GM19351 (cell line): ENCODE measurements around the gene DOK3.
A peak's percentile ranks its signal among the peaks of the same experiment; 100 is the strongest.

ENCODE experiments used
- ATAC-seq: cut with Tn5 transposase; IDR thresholded peaks from one replicate; pipeline ENCODE4 v1.9.1; 2021; ENCODE audit warnings: mild to moderate bottlenecking, moderate library complexity; ENCODE audit not compliant: unreplicated experiment

Gene DOK3

DNA sequence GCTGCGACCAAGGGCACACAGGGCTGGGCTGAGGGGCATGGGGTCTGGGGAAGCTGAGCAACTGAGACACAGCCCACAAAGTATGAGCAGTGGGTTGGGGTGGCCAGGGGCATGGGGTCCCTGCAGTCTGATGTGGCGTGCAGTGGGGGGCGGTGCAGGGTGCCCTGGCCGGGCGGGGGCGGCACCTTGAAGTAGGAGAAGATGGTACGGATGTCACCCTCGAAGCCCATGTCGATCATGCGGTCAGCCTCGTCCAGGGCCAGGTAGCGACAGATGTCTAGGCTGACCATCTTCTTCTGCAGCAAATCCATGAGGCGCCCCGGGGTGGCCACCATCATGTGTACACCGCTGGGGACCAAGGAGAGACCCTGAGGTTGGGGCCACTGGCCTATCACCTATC is 3.9 kb upstream of the DOK3 start:
- ATAC-seq, result no peak

DNA sequence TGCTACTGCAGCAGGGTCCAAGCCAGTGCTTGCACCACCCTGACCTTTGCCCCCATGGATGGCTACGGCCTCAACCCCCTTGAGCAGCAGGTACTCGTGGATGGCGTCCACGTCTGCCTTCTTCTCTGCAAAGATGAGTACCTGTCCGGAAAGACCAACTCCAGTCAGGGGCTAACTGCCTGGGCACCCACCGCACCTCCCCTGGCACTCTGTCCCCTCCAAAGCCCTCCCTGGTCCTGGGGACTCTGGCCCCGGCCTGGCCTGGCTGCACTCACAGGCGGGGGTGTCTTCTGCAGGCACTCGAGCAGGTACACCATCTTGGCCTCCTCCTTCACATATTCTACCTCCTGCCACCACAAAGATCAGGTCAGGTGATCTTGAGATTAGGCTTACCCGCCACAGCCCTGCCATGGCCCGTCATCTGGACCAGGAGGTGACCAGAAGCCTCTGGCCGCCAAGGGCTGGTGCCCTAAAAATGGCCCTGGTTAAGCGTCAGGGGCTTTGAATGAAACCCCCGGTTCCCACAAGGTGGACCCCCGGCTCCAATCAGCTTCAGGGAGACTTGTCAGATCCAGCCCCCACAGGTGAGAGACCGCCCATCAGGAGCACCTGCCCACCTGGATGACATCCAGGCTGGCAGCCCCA is 3.2 kb upstream of the DOK3 start:
- no peak for ATAC-seq

DNA sequence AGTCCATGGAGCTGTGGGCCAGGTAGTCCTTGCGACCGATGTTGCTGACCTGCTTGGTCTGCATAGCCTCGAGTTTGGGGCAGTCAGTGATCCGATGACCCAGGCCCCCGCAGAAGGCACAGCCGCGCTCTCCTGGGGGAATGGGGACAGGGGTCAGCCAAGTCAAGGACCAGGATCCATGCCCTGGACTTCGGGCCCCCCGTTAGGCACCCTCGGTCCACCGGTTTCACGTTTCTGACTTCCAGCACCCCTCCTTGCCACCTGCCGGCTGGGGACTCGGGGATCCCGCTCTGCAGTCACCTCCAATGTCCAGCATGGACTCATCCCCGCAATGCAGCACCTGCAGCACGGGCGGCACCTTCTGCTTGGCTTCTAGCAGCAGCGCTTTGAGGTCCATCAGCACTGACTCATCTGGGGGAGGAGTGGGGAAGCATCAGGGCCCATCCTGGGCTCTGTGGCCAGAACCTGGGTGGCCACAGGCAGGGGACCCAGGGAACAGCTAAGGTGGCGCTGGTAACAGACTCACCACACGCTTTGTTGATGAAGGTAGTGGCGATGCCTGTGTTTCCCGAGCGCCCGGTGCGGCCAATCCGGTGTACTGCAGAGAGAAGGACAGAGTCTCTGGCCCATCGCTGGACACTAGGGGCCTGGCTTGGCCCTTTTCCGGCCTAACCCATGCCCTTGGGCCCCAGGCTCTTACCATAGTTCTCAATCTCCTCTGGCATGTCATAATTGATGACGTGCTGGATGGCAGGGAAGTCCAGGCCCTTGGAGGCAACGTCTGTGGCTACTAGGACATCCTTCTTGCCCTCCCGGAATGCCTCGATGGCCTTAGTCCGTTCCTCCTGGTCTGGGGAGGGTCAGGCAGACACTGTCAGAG is 2.4 kb upstream of the DOK3 start:
- no peak for ATAC-seq

DNA sequence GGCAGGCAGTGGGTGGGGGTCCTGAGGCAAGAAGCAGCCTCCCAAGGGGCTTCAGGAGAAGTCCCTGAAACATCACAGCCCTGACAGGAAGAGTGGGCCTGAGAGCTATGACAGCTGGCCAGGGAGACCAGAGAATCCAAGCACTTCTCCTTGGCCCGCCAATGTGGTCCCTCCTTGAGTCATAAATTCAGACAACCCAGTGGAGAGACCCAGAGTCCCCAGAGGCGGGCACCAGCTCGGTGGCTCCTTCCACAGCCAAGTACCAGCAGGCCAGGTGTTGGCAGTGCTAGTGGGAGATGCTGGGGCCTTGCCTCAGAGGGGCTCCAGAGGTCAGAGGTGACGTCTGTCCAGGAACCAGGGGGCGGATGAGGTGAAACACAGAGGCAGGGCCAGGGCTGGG is 1.6 kb upstream of the DOK3 start:
- ATAC-seq, result no peak

DNA sequence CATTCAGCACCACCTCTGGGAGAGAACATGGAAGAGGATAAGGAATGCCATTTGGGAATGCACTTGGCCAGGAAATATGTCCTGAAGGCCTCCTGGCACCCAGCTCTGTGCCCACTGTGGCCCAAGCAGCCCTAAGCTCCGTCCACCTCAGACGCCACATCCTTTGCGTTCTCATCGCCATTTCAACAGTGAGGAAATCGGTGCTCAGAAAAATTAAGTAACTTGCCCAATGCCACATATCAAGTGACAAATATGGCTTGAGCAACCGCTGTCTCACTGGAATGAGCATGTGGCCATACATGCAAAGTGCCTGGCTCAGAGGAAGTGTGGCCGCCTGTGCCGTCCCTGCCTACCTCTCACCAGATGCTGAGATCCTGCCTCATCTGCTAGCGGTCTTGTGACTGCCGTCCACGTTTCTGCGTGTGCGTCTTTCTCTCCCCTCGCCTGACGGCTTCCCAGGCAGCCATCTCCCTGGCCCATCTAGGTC is 984 bp upstream of the DOK3 start:
- no peak for ATAC-seq

DNA sequence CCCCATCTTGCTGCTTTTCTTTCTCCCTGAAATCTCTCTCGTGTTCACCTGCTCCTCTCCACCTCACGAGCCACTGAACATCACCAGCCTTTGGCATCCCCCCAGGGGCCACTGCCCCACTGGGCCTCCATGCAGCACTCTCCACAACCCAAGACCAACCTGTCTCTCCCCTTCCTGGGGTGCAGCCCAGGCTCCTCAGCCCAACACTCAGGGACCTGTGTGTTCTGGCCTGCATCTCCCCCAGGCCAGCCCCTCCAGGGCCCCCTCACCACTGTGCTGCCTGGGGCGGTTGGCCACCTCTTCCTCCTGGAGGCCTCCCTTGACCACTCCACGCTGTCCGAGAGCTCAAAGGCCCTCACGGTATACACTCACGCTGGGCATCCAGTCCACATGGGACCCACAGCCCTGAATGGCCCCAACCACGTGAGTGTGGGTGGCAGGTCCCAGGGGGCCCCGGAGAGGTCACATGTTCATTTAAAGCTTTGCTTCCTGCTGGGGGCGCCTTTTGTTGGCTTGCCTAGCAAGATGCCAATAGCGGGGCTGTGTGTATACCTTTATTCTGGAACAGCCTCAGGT is 453 bp upstream of the DOK3 start:
- ATAC-seq, result peak; percentile 41

DNA sequence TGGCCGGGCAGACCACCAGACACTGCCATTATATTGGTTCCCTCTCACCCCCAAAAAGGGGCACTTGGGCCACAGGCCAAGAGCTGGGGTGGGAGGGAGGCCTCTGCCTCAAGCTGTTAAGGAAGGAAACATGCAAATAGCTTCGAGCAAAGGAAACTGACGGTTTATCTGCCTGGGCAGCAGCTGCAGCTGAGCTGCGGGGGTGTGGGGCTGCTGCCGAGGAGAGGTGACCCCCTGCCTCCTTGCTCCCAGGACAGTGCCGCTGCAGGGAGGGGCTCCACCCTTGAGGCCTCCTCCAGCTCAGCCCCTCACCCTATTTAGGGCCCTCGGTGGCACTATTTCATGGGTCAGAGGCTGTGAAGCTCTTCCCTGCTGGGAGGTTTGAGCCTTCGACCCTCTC is 789 bp downstream of the DOK3 start:
- ATAC-seq, result peak; percentile 32

DNA sequence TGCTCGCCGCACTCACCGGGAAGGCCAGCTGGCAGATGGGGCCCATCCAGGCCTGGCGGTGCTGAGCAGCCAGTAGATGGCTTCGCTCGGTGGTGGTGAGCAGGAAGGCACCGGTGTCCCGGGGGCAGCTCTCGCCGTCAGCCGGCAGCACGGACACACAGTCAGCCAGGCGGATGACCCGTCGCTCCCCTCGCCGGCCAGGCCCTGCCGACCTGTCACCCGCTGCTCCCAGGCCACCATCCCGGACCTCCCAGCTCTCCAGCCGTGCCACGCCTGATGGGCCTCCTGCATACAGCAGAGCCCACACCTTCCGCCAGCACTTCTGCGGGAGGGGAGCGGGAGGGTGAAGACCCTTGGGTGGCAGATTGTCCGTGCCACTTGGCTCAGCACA is 1.4 kb downstream of the DOK3 start:
- ATAC-seq, result no peak

DNA sequence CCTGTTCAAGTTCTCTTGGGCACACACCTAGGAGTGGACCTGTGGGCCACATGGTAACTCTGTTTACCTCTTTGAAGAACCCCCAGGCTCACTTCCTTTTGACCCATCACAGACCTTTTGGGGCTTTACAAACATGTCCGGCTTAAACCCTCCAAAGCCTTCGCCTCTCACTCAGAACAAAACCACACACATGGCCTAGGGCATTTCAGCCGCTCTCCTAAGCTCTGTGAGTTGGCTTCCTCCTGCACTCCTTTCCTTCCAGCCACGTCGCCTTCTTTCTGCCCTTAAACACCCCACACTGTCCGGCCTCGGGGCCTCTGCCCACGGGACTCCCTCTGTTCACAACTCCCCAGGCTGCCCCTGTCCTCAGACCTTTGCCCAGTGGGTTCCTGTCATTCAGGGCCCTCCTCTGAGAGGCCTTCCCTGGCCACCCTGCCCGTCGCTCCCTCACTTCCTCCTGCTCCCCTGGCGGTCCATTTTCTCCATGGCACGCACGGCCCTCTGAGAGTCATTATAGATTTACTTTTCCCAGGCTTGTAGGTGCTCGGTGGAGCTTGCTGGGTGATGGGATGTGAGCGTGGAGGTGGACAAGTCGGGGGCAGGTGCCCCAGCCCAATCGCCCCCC is 1.9 kb downstream of the DOK3 start:
- no peak for ATAC-seq

DNA sequence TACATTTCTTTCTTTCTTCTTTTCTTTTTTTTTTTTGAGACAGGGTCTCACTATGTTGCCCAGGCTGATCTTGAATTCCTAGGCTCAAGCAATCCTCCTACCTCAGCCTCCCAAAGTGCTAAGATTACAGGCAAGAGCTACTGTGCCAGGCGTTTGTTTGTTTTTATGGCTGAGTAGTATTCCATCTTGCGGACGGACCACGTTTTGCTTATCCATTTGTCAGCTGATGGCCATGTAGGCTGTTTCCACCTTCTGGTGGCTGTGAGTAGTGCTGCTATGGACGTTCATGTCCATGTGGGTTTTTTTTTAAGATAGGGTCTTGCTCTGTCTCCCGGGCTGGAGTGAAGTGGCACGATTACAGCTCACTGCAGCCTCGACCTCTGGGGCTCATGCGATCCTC is 2.5 kb downstream of the DOK3 start:
- ATAC-seq, result no peak

DNA sequence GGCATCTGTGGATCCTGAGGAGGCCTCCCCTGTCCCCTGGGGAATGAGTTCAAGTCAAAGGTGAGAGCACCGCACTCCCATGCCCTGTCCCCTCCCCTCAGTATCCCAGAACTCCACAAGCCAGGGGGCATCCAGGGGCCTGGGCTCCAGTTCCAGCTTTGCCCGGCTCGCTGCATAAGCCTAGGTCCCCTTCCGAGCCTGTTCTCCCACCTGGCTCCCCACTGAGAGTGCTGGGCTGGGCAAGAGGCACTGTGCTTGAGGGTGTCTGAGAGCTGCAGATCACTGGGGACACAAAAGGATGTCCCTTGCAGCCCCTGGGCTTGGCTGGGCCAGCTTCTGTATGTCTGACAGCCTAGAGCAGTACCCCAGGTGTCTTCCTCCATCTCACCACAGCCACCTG is 4.6 kb downstream of the DOK3 start:
- ATAC-seq, result no peak

DNA sequence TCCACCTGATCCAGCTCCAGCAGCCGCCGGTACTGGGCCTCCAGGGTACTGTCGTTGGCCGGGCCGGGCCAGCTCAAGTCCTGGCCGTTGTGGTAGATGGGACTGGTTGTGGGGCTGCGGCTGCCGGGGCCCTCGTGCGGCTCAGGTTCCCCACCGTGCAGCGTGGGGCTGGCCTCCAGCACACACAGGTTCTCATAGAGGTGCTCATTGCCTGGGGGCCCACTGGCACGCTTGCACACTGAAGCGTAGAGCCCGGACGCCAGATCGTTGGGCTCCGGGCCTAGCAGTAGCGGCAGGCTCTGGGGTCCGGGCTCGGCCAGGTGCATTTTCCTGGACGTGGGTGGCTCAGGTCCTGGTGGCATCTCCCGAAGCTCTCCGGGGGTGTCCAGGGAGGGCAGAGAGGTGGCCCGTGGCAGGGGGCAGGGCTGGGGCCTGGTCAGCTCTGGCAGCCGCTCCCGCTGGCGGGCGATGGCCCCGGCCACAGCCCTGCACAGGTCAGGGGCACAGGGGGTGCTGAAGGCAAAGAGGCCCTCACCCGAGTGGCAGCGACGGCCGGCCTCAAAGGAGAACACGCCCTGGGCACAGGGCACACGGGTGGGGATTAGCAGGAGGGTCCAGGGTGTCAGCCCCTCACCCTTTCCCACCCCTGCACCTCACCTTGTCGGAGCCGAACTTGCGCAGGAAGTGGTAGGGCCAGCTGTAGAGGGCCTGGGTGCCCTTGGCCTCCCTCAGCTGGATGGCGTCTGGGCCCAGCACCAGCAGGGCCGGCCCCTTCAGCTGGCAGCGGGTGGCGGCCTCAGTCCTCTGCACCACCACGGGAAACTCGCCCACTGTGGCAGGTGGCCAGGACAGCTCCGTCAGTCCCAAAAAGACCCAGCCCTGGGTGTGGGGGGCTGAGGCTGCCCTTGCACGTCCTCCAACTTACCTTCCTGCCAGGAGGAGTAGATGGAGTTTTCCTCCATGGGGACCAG is 5.3 kb downstream of the DOK3 start:
- ATAC-seq, result no peak

DNA sequence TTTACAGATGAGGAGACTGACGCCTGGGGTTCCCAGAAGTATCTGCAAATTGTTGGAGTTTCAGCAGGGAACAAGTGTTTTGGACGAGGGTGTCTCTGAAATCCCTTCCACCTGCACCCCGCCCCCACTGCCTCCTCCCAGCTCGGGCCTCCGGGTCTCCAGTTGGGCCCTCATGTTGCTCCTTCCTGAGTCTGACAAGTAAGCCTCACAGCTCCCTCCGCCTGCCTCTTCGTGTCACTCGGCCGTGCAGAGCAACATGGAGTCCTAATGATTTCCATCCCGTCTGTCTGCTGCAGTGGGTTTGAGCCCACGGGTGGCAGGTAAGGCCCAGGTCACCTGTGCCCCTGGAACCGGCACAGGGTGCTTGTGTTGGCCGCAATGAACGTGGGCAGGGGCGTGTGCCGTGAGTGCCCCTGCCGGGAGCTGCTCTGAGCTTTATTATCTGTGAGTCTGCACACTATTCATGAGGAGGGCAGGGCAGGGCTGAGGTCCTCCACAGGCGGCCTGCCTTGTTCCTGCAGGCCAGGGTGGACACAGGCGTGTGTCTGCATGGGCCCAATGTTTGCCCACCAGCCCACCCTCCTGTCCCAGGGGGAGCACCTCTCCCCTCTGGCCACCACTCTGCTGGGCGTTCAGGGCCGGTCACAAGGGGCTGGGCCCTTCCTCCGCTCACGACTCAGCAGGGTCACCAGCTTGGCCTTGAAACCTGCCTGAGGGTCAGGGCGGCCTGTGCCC is 6.1 kb downstream of the DOK3 start:
- no peak for ATAC-seq

DNA sequence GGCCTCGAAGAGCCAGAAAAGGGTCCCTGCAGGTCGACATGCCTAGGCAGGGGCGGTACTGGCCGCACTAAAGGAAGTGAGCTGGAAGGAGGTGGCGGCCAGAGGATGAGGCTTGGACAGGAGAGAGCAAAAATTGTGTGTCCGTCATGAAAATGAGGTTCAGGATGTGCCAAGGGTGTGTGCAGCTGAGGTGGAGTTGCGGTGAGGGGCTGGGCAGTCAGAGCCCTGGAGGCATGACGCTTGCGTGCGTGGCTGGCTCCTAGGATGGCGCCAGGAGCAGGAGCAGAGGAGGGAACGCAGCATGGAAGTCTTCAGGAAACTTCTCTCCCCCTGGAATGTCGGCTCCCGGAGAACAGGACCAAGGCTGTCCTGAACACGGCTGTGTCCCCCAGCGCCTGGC is 6.7 kb downstream of the DOK3 start:
- ATAC-seq, result no peak

DNA sequence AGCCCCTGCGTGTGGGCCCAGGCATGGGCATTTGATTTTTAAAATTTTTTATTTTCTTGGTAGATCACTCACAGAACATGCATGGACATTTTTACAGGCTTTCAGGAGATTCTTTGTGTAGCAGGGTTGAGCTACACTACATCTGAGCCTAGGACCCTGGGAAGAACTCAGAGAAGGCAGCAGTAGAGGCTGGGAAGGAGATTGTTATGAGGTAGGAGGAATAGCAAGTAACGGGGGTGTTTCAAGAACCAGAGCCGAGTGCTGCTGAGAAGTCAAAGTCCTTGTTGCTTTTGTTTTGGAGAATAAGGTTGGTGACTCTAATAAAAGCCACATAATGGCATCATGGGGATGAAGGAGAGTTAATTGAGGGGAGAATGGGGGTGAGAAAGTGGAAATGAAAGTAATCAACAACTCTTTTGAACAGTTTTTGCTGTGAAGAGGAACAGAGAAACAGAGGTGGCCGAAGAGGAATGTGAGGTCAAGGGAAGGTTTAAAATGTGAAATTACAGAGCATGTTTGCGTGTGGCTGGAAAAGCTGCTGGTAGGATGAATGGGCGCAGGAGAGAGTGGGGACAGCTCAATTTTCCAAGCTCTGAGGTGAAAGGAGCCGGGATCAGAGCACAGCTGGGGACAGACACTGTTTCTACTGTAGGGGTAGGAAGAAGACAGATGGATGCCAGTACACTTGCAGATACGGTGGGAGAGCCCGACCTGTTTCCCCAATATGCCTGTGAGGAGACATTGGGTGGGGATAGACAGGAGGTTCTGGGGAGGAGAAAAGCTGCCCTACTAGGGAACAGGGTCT is 7.5 kb downstream of the DOK3 start:
- ATAC-seq, result no peak

DNA sequence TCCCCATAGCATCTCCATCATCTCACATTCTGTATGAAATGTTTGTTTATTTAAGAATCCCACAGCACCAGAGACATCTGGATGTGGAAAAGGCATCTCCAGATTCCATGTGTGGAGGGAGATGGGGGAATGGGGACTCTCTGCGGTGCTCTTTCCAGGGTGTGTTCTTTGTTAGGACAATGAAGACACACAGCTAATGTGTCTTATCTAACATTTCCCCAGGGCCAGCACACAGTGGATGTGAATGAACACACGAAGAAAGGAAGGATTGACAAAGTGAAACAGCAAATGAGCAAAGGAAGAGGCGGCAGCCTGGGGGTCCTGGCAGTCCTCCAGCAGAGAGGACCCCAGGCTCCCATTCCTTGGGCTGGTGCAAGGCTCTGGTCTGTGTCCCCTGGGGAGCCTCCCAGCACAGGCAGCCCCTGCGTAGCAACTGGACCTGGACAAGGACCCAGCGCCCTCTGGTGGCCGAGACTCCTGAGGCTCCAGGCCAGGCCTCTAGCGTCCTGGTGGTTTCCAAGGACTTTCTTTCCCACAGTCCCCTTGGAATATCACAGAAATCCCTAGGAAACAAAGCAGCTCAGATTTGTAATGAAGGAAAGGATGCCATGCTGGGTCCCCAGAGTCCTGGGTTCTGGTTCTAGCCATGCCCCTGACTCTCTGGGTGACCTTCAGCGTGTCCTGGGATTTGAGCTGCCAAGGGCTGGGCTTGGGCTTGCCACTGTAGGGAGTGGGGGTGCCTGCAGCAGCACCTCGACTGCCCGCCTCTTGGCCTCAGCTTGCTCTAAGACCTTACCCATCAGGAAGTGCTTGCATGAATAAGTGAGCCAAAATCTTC is 8.7 kb downstream of the DOK3 start:
- ATAC-seq, result no peak

DNA sequence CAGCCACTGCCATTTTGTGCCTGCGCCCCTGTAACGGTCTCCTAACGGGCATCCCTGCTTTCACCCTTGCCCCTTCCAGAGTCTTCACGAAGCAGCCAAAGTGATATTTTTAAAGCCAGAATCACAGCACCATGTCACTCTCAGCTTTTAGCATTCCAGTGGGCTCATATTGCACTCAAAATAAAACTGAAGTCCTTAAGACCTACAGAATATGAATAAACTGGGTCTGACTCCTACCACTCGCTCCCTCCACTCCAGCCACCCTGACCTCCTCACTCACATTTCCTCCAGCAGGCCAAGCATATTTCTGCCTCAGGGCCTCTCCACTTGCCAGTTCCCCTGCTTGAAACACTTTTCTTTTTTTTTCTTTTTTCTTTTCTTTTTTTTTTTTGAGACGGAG is 9.8 kb downstream of the DOK3 start:
- ATAC-seq, result no peak
